HUES64 (cell line): ENCODE results near the gene MT2A.
"Not testable (repeated sequence)": the region's sequence is repeated elsewhere in the genome, so short reads cannot be mapped to it uniquely, and the experiment has no call there.

ENCODE experiments used
- H3K27ac ChIP-seq: 2 replicates; pipeline ENCODE4 v1.7.0; 2013; ENCODE audit warnings: low read depth, low read length, inconsistent platforms
- H3K27me3 ChIP-seq: 2 replicates; pipeline ENCODE4 v1.6.1; 2013; ENCODE audit warnings: mild to moderate bottlenecking, low read length; ENCODE audit not compliant: insufficient read depth
- H3K36me3 ChIP-seq: 2 replicates; pipeline ENCODE4 v1.6.1; 2013; ENCODE audit warnings: mild to moderate bottlenecking, low read length; ENCODE audit not compliant: insufficient read depth
- H3K4me1 ChIP-seq: 2 replicates; pipeline ENCODE4 v1.6.1; 2013; ENCODE audit warnings: mild to moderate bottlenecking, low read length, moderate library complexity; ENCODE audit not compliant: insufficient read depth
- H3K4me3 ChIP-seq: 2 replicates; pipeline ENCODE4 v1.5.1; 2013; ENCODE audit warnings: mild to moderate bottlenecking, low read length, moderate library complexity
- H3K9ac ChIP-seq: 2 replicates; pipeline ENCODE4 v1.6.1; 2013; ENCODE audit warnings: mild to moderate bottlenecking, low read depth, low read length
- H3K9me3 ChIP-seq: 2 replicates; pipeline ENCODE4 v1.6.1; 2013; ENCODE audit warnings: low read depth, low read length; ENCODE audit not compliant: insufficient read depth
- WGBS: fragments of 150-250, 120-280 bp; methylation state at CpG from one replicate; pipeline ENCODE4 v1.1.7; 2013; ENCODE audit warnings: missing lambda C conversion rate; 5-methylcytosine and 5-hydroxymethylcytosine counted together

Gene MT2A

DNA sequence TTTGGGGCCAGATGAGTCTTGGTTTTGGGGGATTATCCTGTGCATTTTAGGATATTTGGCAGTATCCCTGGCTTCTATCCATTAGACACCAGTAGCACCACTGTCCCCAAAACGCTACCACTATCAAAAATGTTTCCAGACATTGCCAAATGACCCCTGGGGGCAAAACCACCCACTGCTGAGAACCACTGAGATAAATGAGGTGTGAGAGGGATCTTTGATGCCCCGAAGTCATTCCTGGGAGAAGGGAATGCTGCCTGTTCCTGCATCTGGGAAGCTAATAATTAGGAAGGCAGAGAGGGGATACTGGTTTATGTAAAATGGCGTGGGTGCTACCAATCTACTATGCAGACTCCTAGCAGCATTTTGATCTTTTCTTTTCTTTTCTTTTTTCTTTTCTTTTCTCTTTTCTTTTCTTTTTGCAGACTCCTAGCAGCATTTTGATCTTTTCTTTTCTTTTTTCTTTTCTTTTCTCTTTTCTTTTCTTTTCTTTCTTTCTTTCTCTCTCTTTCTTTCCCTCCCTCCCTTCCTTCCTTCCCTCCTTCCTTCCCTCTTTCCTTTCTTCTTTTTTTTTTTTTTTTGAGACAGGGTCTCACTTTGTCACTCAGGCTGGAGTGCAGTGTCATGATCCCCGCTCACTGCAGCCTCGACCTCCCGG, 27.9 kb upstream of the MT2A start:
- WGBS: 89% methylated on average over 6 of the region's 6 CpGs

GRCh38 chr16:56582911-56583310, 25.5 kb upstream of the MT2A start:
- not testable (repeated sequence) for H3K4me1 ChIP-seq, H3K9ac ChIP-seq, H3K4me3 ChIP-seq, H3K36me3 ChIP-seq, H3K9me3 ChIP-seq, H3K27ac ChIP-seq
- 97% methylated on average over 2 of the region's 2 CpGs for whole genome bisulfite sequencing
- H3K27me3 ChIP-seq: peaks cover 38% of the 10 kb centered on the region

More for the DNA sequence above, 27.9 kb upstream of the MT2A start:
- no peak overlapping the region for H3K4me3 ChIP-seq
- H3K4me1 ChIP-seq: no peaks in the 10 kb centered on the region
- no peak overlapping the region for H3K9ac ChIP-seq
- H3K27me3 ChIP-seq: peaks cover 16% of the 10 kb centered on the region; the same call in 1 of the 2 replicates
- no peaks in the 10 kb centered on the region for H3K9me3 ChIP-seq
- H3K27ac ChIP-seq: no peak overlapping the region
- no peaks in the 10 kb centered on the region for H3K36me3 ChIP-seq

DNA sequence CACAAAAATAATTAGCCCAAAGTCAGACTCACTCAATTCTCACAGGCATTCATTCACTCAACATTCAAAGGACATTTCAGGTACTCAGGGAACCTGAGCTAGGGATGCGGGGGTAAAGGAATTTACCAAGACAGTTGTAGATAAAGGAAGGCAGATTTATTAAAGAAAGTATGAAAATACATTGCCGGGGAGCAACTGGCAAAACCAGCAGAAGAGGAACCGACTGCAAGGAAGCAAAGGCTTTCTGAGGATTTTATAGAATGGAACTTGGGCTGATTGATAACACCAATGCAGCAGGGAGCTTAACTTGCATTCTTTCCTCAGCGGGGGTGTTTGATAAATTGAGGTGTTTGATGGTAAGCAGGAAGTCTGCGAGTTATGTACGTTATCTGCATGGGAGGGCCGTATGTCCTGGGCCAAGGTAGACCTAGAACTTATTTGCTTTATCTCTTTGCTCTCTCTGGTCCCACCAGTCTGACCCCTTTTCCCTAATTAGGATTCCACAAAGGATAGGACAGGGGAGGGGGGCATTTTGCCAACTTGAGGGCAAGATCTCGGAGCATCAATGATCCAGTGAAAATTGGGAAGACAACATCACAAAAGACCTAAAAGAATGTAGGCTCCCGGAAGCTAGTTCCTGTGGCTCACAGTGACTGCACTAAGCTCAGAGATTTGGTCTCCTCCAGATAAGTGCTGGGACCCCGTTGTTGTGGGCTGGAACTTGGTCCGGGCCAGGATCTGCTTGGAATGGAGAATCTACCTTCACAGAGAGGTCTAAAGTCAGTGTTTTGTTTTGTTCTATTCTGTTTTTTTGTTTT, 24.8 kb upstream of the MT2A start:
- Histone ChIP-seq H3K4me3 (no peak overlapping the region), H3K4me1 (no peaks in the 10 kb centered on the region), H3K27ac (no peak overlapping the region), H3K36me3 (no peaks in the 10 kb centered on the region), H3K9ac (no peak overlapping the region), H3K9me3 (no peaks in the 10 kb centered on the region), H3K27me3 (peaks cover 45% of the 10 kb centered on the region)
- WGBS: 85% methylated on average over 11 of the region's 11 CpGs

DNA sequence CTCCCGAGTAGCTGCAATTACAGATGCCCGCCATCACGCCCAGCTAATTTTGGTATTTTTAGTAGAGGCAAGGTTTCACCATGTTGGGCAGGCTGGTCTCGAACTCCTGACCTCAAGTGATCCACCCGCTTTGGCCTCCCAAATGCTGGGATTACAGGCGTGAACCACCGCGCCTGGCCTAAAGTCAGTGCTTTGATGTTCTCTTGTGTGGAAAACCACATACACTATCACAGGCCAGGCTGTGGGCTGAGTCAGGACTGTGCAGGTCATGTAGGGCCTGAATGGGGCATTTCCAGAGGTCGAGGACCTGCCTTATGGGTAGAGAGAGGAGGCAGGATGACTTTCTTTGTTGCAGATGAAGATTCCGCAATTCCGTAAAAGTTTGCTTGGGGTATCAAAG, 24.1 kb upstream of the MT2A start:
- no peak overlapping the region for H3K27ac ChIP-seq
- peaks cover 52% of the 10 kb centered on the region for H3K27me3 ChIP-seq

DNA sequence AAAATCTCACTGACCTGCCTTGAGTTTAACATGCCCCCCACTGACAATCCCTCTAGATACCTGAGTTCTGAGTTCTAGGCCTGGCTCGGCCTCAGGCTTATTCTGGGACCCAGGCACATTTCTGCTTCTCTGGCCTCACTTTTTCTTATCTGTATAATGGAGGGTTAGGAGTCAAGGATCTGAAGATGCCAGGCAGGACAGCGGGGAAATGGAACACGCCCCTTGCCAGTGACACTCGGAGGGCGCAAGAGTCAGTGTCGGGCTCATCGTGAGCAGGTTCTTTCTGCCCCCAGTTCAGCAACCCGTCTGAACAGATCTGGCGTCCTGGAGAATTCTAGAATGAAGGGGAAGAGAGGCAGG, 19.6 kb upstream of the MT2A start:
- Histone ChIP-seq H3K27ac (no peak overlapping the region), H3K9ac (no peak overlapping the region), H3K4me1 (0 out of 2 replicates have a peak, but pooled peaks cover 7% of the 10 kb centered on the region), H3K4me3 (peak overlapping the region; percentile 41), H3K9me3 (no peaks in the 10 kb centered on the region), H3K36me3 (no peaks in the 10 kb centered on the region), H3K27me3 (peaks cover 84% of the 10 kb centered on the region)
- WGBS: 44% methylated on average over 9 of the region's 9 CpGs

More for the DNA sequence above, 24.1 kb upstream of the MT2A start:
- no peaks in the 10 kb centered on the region for H3K36me3 ChIP-seq
- WGBS: 87% methylated on average over 11 of the region's 11 CpGs
- H3K9ac ChIP-seq: no peak overlapping the region
- H3K9me3 ChIP-seq: no peaks in the 10 kb centered on the region
- H3K4me3 ChIP-seq: no peak overlapping the region
- H3K4me1 ChIP-seq: 0 out of 2 replicates have a peak, but pooled peaks cover 2% of the 10 kb centered on the region

DNA sequence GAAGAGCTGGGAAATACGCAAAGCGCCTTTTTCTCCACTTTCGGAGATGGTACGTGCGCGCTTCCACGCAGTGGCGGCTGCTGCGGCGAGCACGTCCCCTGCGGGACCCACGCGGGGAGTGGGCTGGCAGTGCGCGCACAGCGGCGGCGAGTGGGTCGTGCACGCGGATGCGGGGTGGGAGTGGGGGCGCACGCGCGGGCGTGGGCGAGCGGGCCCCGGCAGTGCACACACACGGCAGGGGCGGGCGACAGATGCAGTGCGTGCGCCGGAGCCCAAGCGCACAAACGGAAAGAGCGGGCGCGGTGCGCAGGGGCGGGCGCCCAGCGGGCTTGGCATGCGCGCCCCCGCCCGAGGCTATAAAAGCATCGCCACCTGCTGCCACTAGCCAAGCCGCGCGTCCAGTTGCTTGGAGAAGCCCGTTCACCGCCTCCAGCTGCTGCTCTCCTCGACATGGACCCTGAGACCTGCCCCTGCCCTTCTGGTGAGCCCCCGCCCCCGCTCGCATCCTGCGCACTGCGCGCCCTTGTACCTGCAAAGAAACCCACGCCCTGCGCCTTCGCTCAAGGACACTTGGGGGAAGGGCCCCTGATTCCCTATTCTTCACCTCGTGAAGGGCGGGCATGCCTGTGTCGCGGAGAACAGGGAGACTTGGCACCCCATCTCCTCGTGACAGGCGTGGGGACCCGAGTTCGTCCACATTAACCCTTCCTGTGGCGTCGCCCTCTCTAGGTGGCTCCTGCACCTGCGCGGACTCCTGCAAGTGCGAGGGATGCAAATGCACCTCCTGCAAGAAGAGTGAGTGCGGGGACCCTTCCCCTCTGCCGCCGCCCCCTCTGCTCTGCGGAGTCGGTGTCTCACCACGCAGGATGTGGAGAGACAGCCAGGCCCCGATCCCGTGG, 19.0 kb upstream of the MT2A start, which contains the start of gene MT3:
Gene MT3 (plus strand): TSS at position 388 of the 899 bp plus-strand sequence. CDS start 63 bp downstream, at position 451.
- H3K9me3 ChIP-seq: no peaks in the 10 kb centered on the region
- peaks cover 84% of the 10 kb centered on the region for H3K27me3 ChIP-seq
- no peak within 1 kb of the TSS for H3K9ac ChIP-seq
- no peaks in the 10 kb centered on the region for H3K36me3 ChIP-seq
- 0 out of 2 replicates have a peak, but pooled peaks cover 7% of the 10 kb centered on the region for H3K4me1 ChIP-seq
- no peak within 1 kb of the TSS for H3K27ac ChIP-seq
- WGBS: 6% methylated on average over 87 of the region's 87 CpGs
- H3K4me3 ChIP-seq: peak within 1 kb of the TSS; percentile 41

DNA sequence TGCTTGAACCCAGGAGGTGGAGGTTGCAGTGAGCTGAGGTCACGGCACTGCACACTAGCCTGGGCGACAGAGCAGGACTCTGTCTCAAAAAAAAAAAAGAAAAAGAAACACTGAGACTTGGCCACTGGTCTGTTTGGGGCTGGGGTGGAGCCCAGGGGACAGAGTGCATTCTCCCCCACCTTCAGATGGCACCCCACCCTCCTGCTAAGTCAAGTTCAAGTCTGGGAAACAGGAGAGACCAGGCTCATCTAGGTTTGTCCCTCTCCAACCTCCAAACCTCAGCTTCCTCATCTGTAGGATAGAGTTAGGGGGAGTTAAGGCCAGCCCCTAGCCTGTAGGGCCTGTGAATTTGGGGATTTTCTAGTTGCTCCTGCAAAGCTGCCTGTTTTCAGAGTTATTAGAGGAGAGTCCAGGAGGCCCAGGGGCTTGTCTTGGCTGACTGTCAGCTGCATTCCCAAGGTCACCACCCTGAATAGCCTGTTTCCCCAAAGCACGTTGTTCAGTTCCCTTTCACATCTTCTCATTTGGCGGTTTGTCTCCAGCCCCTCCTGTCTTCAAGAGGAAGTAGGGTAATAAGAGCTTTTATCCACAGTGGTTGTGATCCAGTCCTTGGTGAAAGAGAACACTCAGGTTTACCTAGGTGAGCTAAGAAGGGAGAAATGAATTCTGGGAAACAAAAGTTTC, 16.9 kb upstream of the MT2A start:
- WGBS: 81% methylated on average over 4 of the region's 4 CpGs
- Histone ChIP-seq H3K27me3 (peaks cover 68% of the 10 kb centered on the region), H3K36me3 (no peaks in the 10 kb centered on the region), H3K27ac (no peak overlapping the region), H3K9me3 (no peaks in the 10 kb centered on the region), H3K9ac (no peak overlapping the region), H3K4me3 (no peak overlapping the region), H3K4me1 (0 out of 2 replicates have a peak, but pooled peaks cover 7% of the 10 kb centered on the region)

GRCh38 chr16:56593573-56594291, 14.7 kb upstream of the MT2A start:
- H3K4me3 ChIP-seq: no peak overlapping the region
- 62% methylated on average over 5 of the region's 6 CpGs for WGBS
- no peak overlapping the region for H3K27ac ChIP-seq
- no peaks in the 10 kb centered on the region for H3K9me3 ChIP-seq
- no peak overlapping the region for H3K9ac ChIP-seq
- H3K36me3 ChIP-seq: no peaks in the 10 kb centered on the region
- peaks cover 46% of the 10 kb centered on the region for H3K27me3 ChIP-seq
- 0 out of 2 replicates have a peak, but pooled peaks cover 7% of the 10 kb centered on the region for H3K4me1 ChIP-seq

GRCh38 chr16:56594292-56594619, 14.1 kb upstream of the MT2A start:
- H3K36me3 ChIP-seq: no peaks in the 10 kb centered on the region
- H3K4me1 ChIP-seq: 0 out of 2 replicates have a peak, but pooled peaks cover 4% of the 10 kb centered on the region
- peaks cover 41% of the 10 kb centered on the region for H3K27me3 ChIP-seq
- 92% methylated on average over 2 of the region's 5 CpGs for WGBS
- H3K4me3 ChIP-seq: no peak overlapping the region
- H3K27ac ChIP-seq: no peak overlapping the region
- H3K9ac ChIP-seq: no peak overlapping the region
- no peaks in the 10 kb centered on the region for H3K9me3 ChIP-seq

DNA sequence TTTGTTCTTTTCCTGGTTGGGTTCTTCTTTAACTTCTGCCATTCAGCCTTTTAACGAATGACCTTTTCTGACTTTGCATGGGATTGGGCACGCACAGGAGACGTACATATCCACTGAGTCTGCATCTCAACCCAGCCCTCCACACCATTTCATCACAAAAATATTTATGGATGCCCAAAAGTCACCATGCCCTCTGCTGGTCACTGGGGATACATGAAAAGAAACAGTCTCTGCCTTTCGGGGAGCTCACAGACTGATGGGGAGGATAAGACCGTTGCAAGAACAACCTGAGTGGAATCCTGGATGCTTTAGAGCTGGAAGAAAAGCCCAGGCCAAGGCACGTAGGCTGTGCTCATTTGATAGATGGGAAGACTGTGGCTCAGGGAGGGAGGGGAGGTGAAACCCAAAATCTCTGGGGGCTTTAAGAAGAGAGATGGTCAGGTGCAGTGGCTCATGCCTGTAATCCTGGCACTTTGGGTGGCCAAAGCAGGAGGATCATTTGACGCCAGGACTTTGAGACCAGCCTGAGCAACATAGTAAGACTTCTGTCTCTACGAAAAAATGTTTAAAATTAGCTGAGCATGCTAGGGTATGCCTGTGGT, 7.9 kb upstream of the MT2A start:
- H3K4me1 ChIP-seq: no peaks in the 10 kb centered on the region
- WGBS: 58% methylated on average over 8 of the region's 8 CpGs
- no peak overlapping the region for H3K27ac ChIP-seq
- peaks cover 13% of the 10 kb centered on the region; the same call in 1 of the 2 replicates for H3K27me3 ChIP-seq
- H3K9ac ChIP-seq: no peak overlapping the region
- no peaks in the 10 kb centered on the region for H3K9me3 ChIP-seq
- H3K36me3 ChIP-seq: no peaks in the 10 kb centered on the region
- no peak overlapping the region for H3K4me3 ChIP-seq
